HepG2 (cell line): ENCODE results near the gene INHBC. TPM values are rescaled to one million over a fixed set of nuclear protein-coding genes. Genes with fewer than 3 reads are reported as not detected.
A peak's percentile ranks its signal among the peaks of the same experiment; 100 is the strongest.

Experiments used
- DPF2 ChIP-seq: sonication (generic); formaldehyde crosslinking; IDR thresholded peaks from 2 replicates; pipeline ENCODE4 v1.4.0; 2020; ENCODE audit warnings: mild to moderate bottlenecking, low read depth, missing genetic modification reagents, borderline replicate concordance
- EHMT2 ChIP-seq: fragments of 200-600 bp; sonication (generic); IDR thresholded peaks from 2 replicates; pipeline ENCODE4 v1.7.0; 2017; ENCODE audit warnings: antibody characterized with exemption, low read depth, low read length, borderline replicate concordance
- HIC2 ChIP-seq: sonication (generic); formaldehyde crosslinking; IDR thresholded peaks from 2 replicates; pipeline ENCODE4 v1.9.0; 2022; ENCODE audit warnings: low read depth, missing genetic modification reagents
- HNRNPLL ChIP-seq: fragments of 200-400 bp; formaldehyde crosslinking; IDR thresholded peaks from 2 replicates; pipeline ENCODE4 v1.6.1; 2017; ENCODE audit warnings: mild to moderate bottlenecking, low read depth, low read length; ENCODE audit not compliant: poor library complexity, severe bottlenecking
- MBD4 ChIP-seq: IDR thresholded peaks from 2 replicates; pipeline ENCODE4 v1.6.1; 2012; ENCODE audit warnings: low read length, inconsistent platforms, borderline replicate concordance
- MTF2 ChIP-seq: sonication (generic); formaldehyde crosslinking; IDR thresholded peaks from 2 replicates; pipeline ENCODE4 v1.5.0; 2020; ENCODE audit warnings: missing genetic modification reagents, borderline replicate concordance
- ONECUT2 ChIP-seq: sonication (generic); formaldehyde crosslinking; IDR thresholded peaks from 2 replicates; pipeline ENCODE4 v1.4.0; 2020; ENCODE audit warnings: missing genetic modification reagents
- TEAD2 ChIP-seq: sonication (generic); formaldehyde crosslinking; IDR thresholded peaks from 2 replicates; pipeline ENCODE4 v1.9.0; 2021; ENCODE audit warnings: missing genetic modification reagents
- ZFP90 ChIP-seq: sonication (generic); formaldehyde crosslinking; IDR thresholded peaks from 2 replicates; pipeline ENCODE4 v1.8.0; 2022; ENCODE audit warnings: missing genetic modification reagents, mild to moderate bottlenecking, inconsistent platforms, borderline replicate concordance
- ZMYM2 ChIP-seq: sonication (generic); formaldehyde crosslinking; IDR thresholded peaks from 2 replicates; pipeline ENCODE4 v1.8.0; 2022; ENCODE audit warnings: mild to moderate bottlenecking, missing genetic modification reagents
- ZNF329 ChIP-seq: sonication (generic); formaldehyde crosslinking; IDR thresholded peaks from 2 replicates; pipeline ENCODE4 v1.9.0; 2021; ENCODE audit warnings: low read depth, mild to moderate bottlenecking, missing genetic modification reagents
- ZNF33B ChIP-seq: sonication (generic); formaldehyde crosslinking; IDR thresholded peaks from 2 replicates; pipeline ENCODE4 v1.5.1; 2020; ENCODE audit warnings: mild to moderate bottlenecking, missing genetic modification reagents
- ZNF362 ChIP-seq: sonication (generic); formaldehyde crosslinking; IDR thresholded peaks from 2 replicates; pipeline ENCODE4 v1.4.0; 2020; ENCODE audit warnings: missing genetic modification reagents, mild to moderate bottlenecking, borderline replicate concordance
- ZNF430 ChIP-seq: sonication (generic); formaldehyde crosslinking; IDR thresholded peaks from 2 replicates; pipeline ENCODE4 v1.9.0; 2021; ENCODE audit warnings: mild to moderate bottlenecking, missing genetic modification reagents
- ZNF460 ChIP-seq: sonication (generic); formaldehyde crosslinking; IDR thresholded peaks from 2 replicates; pipeline ENCODE4 v1.5.1; 2020; ENCODE audit warnings: missing genetic modification reagents, mild to moderate bottlenecking, borderline replicate concordance
- ZNF709 ChIP-seq: sonication (generic); formaldehyde crosslinking; IDR thresholded peaks from 2 replicates; pipeline ENCODE4 v1.5.0; 2020; ENCODE audit warnings: mild to moderate bottlenecking, missing genetic modification reagents
- polyA plus RNA-seq, 8 experiments: library from polyadenylated mRNA; depleted of rRNA in 3 of 8; stranded (reverse) in 7 of 8; unstranded in 1 of 8; fragments of >200 nt; fragmentation: Illumina TruSeq in 4 of 8; extraction: Trizol in 4 of 8; gene quantifications; 2 replicates each; pipeline versions ENCODE4 v1.2.1 to v1.2.3, GENCODE V29; 2011 to 2016; ENCODE audit warnings: low read depth in 4 of 8, missing spikeins in 1 of 8, mixed read lengths in 1 of 8; ENCODE audit not compliant: insufficient read depth in 1 of 8
- total RNA-seq, 5 experiments: library from RNA; depleted of rRNA; stranded (reverse); fragments of >200 nt; fragmentation: Illumina TruSeq; extraction: Trizol; gene quantifications; 2 replicates each; pipeline ENCODE4 v1.2.3, GENCODE V29; 2016; ENCODE audit warnings: low read depth in 1 of 5
- TF ChIP-seq, protein P1 (sequence below): sonication (generic); formaldehyde crosslinking; IDR thresholded peaks from 2 replicates; pipeline ENCODE4 v1.4.0; 2020; ENCODE audit warnings: mild to moderate bottlenecking, missing genetic modification reagents
- TF ChIP-seq, protein P2 (sequence below): sonication (generic); formaldehyde crosslinking; IDR thresholded peaks from 2 replicates; pipeline ENCODE4 v1.4.0; 2020; ENCODE audit warnings: mild to moderate bottlenecking, missing genetic modification reagents

INHBC gene
- total and polyA plus RNA-seq, 2 of the 13 experiments (the other 11 are each of a cell fraction or from before 2014, with no cell fraction given) = 1.8 to 13.8 TPM

DNA sequence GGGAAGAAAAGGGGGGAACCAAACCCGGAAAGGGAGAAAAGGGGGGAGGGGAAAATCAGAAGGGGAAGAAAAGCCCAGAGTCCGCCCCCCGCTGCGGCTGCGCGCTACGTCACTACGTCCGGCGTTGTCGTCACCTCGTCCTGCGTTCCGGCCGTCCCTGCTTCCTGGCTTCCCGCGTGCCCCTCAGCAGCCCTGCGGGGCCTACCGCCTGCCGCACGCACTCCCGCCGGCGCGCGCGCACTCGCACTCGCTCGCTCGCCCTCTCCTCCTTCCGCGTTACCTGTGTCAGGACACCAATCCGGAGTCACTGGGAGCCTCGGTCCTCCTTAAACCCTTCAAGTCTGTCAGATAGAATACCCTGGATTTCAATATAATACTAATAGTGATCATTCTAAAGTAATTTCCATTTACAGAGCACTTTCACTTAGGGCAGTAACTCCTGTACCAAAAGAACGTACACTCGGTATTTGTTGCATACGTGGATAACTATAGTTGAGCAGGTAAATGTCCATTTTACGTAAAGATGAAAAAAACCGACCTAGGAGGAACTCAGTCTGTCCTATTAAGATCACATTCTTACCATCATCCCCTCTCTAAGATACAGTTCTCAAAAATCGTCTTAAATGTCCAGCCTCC is 3.5 kb upstream of the INHBC start, which contains the start of gene R3HDM2 (continued):
- TF ChIP-seq ZNF430 = peak; percentile 50; the same call in 1 of the 2 replicates
- TF ChIP-seq EHMT2 = no peak
- no peak for TF ChIP-seq ONECUT2
- no peak for TF ChIP-seq ZNF329 (CRISPR knock-in tag)
- TF ChIP-seq ZMYM2 (CRISPR knock-in tag) = no peak
- no peak for TF ChIP-seq MBD4
- TF ChIP-seq ZNF33B (CRISPR knock-in tag) = peak; percentile 28; the same call in 1 of the 2 replicates
- TF ChIP-seq MTF2 = no peak
- TF ChIP-seq ZNF709 (CRISPR knock-in tag) = peak; percentile 75
- TF ChIP-seq, protein P1, sequence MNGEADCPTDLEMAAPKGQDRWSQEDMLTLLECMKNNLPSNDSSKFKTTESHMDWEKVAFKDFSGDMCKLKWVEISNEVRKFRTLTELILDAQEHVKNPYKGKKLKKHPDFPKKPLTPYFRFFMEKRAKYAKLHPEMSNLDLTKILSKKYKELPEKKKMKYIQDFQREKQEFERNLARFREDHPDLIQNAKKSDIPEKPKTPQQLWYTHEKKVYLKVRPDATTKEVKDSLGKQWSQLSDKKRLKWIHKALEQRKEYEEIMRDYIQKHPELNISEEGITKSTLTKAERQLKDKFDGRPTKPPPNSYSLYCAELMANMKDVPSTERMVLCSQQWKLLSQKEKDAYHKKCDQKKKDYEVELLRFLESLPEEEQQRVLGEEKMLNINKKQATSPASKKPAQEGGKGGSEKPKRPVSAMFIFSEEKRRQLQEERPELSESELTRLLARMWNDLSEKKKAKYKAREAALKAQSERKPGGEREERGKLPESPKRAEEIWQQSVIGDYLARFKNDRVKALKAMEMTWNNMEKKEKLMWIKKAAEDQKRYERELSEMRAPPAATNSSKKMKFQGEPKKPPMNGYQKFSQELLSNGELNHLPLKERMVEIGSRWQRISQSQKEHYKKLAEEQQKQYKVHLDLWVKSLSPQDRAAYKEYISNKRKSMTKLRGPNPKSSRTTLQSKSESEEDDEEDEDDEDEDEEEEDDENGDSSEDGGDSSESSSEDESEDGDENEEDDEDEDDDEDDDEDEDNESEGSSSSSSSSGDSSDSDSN (CRISPR knock-in tag) = peak; percentile 74
- TF ChIP-seq ZNF460 (CRISPR knock-in tag) = no peak
- peak; percentile 87 for TF ChIP-seq HNRNPLL
- TF ChIP-seq DPF2 (CRISPR knock-in tag) = no peak
- TF ChIP-seq ZNF362 (CRISPR knock-in tag) = no peak
- peak; percentile 43; the same call in 1 of the 2 replicates for TF ChIP-seq ZFP90 (CRISPR knock-in tag)
- TF ChIP-seq, protein P2, sequence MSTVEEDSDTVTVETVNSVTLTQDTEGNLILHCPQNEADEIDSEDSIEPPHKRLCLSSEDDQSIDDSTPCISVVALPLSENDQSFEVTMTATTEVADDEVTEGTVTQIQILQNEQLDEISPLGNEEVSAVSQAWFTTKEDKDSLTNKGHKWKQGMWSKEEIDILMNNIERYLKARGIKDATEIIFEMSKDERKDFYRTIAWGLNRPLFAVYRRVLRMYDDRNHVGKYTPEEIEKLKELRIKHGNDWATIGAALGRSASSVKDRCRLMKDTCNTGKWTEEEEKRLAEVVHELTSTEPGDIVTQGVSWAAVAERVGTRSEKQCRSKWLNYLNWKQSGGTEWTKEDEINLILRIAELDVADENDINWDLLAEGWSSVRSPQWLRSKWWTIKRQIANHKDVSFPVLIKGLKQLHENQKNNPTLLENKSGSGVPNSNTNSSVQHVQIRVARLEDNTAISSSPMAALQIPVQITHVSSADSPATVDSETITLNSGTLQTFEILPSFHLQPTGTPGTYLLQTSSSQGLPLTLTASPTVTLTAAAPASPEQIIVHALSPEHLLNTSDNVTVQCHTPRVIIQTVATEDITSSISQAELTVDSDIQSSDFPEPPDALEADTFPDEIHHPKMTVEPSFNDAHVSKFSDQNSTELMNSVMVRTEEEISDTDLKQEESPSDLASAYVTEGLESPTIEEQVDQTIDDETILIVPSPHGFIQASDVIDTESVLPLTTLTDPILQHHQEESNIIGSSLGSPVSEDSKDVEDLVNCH (CRISPR knock-in tag) = no peak
- no peak for TF ChIP-seq HIC2 (CRISPR knock-in tag)
- no peak for TF ChIP-seq TEAD2 (CRISPR knock-in tag)
